HCT116 (cell line): Measurements from ENCODE around the gene SLC46A1. TPM values are rescaled to one million over a fixed set of nuclear protein-coding genes. Genes with fewer than 3 reads are reported as not detected.

Source experiments
- ATAC-seq: fragments of 200-7000 bp; cut with Tn5 transposase; 2 replicates; pipeline ENCODE4 v1.9.1; 2020; ENCODE audit warnings: mild to moderate bottlenecking, moderate library complexity
- BruUV-seq: library from RNA; stranded (reverse); fragments of 400-500 nt; replicated peaks from 2 replicates; lab custom pipeline; 2021; lab: Mats Ljungman, UMichigan
- CTCF ChIA-PET: fragments of 300-600 bp; sonication (Branson Sonifier 250); formaldehyde crosslinking; loops from one replicate; lab custom pipeline; 2021; ENCODE audit warnings: antibody characterized with exemption; lab: Charles Lee
- POLR2A ChIA-PET: fragments of 300-600, 350-600 bp; sonication (Branson Sonifier 250); formaldehyde crosslinking; loops from one replicate; lab custom pipeline; 2021; ENCODE audit warnings: antibody characterized with exemption; lab: Charles Lee
- RAD21 ChIA-PET, 2 experiments: fragments of 300-600 bp; sonication (Branson Sonifier 250); formaldehyde crosslinking; loops; one replicate each; lab custom pipeline; 2023; ENCODE audit warnings: low total read pairs in 2 of 2; ENCODE audit not compliant: uncharacterized antibody in 2 of 2, unreplicated experiment in 2 of 2, low non-redundant PET in 1 of 2; lab: Charles Lee
- DNase-seq: peaks from one replicate; pipeline ENCODE4 v3.0.0-alpha.2; 2010; ENCODE audit warnings: low read depth, low spot score
- H2AFZ ChIP-seq: fragments of 200-600 bp; shearing (Covaris generic), sonication (generic); 2 replicates; pipeline ENCODE4 v1.6.1; 2017; ENCODE audit warnings: low read depth, mixed run types, mixed read lengths, antibody characterized with exemption, low read length; ENCODE audit not compliant: poor library complexity, severe bottlenecking
- H3K27ac ChIP-seq: 2 replicates; pipeline ENCODE4 v1.5.1; 2012; ENCODE audit warnings: low read depth, low read length
- H3K27me3 ChIP-seq: fragments of 200-600 bp; sonication (generic); 2 replicates; pipeline ENCODE4 v1.6.1; 2016; ENCODE audit warnings: mixed run types, low read length, mixed read lengths; ENCODE audit not compliant: insufficient read depth
- H3K36me3 ChIP-seq, 2 experiments: fragments of 200-500 bp in 1 of 2; fragments of 200-600 bp in 1 of 2; sonication (Bioruptor generic) in 1 of 2; sonication (generic) in 1 of 2; 2 replicates each; pipeline versions ENCODE4 v1.5.1 to v1.6.1; 2014 to 2016; ENCODE audit warnings: low read length in 2 of 2, inconsistent platforms in 1 of 2, mixed read lengths in 1 of 2, mixed run types in 1 of 2; ENCODE audit not compliant: insufficient read depth in 2 of 2, control insufficient read depth in 1 of 2
- H3K4me1 ChIP-seq, 2 experiments: fragments of 200-600 bp in 1 of 2; sonication (generic) in 1 of 2; 2 replicates each; pipeline versions ENCODE4 v1.5.1 to v1.6.1; 2012 to 2017; ENCODE audit warnings: low read length in 2 of 2, inconsistent platforms in 1 of 2, mild to moderate bottlenecking in 1 of 2, mixed read lengths in 1 of 2, mixed run types in 1 of 2, moderate library complexity in 1 of 2; ENCODE audit not compliant: insufficient read depth in 2 of 2, control insufficient read depth in 1 of 2
- H3K4me2 ChIP-seq: fragments of 200-600 bp; sonication (generic); 2 replicates; pipeline ENCODE4 v1.6.1; 2017; ENCODE audit warnings: mixed run types, low read length, mixed read lengths
- H3K4me3 ChIP-seq, 2 experiments: fragments of 200-600 bp in 1 of 2; sonication (generic) in 1 of 2; replicated peaks in 1 of 2; 2 replicates each; pipeline ENCODE4 v1.5.1; 2011 to 2016; ENCODE audit warnings: low read length in 2 of 2, control low read depth in 1 of 2, low read depth in 1 of 2, mild to moderate bottlenecking in 1 of 2, mixed read lengths in 1 of 2, mixed run types in 1 of 2
- H3K79me2 ChIP-seq: fragments of 200-600 bp; sonication (generic); 2 replicates; pipeline ENCODE4 v1.6.1; 2017; ENCODE audit warnings: mild to moderate bottlenecking, mixed run types, low read length, moderate library complexity, mixed read lengths; ENCODE audit not compliant: insufficient read depth
- H3K9ac ChIP-seq: fragments of 200-600 bp; sonication (generic); 2 replicates; pipeline ENCODE4 v1.6.1; 2016; ENCODE audit warnings: low read length, mixed read lengths
- H3K9me2 ChIP-seq: fragments of 200-600 bp; sonication (generic), shearing (Covaris generic); 2 replicates; pipeline ENCODE4 v1.6.1; 2017; ENCODE audit warnings: mixed run types, mild to moderate bottlenecking, moderate library complexity; ENCODE audit not compliant: insufficient read depth
- H3K9me3 ChIP-seq, 2 experiments: fragments of 200-500 bp in 1 of 2; fragments of 200-600 bp in 1 of 2; sonication (Bioruptor generic) in 1 of 2; sonication (generic) in 1 of 2; 2 replicates each; pipeline ENCODE4 v1.6.1; 2014 to 2017; ENCODE audit warnings: low read length in 2 of 2, mixed read lengths in 2 of 2, inconsistent platforms in 1 of 2, low read depth in 1 of 2, mild to moderate bottlenecking in 1 of 2, mixed run types in 1 of 2, moderate library complexity in 1 of 2; ENCODE audit not compliant: control insufficient read depth in 1 of 2, insufficient read depth in 1 of 2
- H4K20me1 ChIP-seq: fragments of 200-600 bp; sonication (generic), shearing (Covaris generic); 2 replicates; pipeline ENCODE4 v1.6.1; 2017; ENCODE audit warnings: mixed run types, mild to moderate bottlenecking, moderate library complexity; ENCODE audit not compliant: insufficient read depth
- CBX3 ChIP-seq: IDR thresholded peaks from 2 replicates; pipeline ENCODE4 v1.6.1; 2012; ENCODE audit warnings: low read depth
- CEBPB ChIP-seq: IDR thresholded peaks from 2 replicates; pipeline ENCODE4 v1.6.1; 2012; ENCODE audit warnings: low read depth
- ELF1 ChIP-seq: IDR thresholded peaks from 2 replicates; pipeline ENCODE4 v1.6.1; 2012; ENCODE audit warnings: low read depth, borderline replicate concordance
- EZH2 ChIP-seq: fragments of 200-600 bp; sonication (generic); IDR thresholded peaks from 2 replicates; pipeline ENCODE4 v1.6.1; 2017; ENCODE audit warnings: antibody characterized with exemption, mixed run types
- EZH2phosphoT487 ChIP-seq: fragments of 200-600 bp; IDR thresholded peaks from 2 replicates; pipeline ENCODE4 v1.6.1; 2018; ENCODE audit warnings: antibody characterized with exemption, borderline replicate concordance
- FOSL1 ChIP-seq: IDR thresholded peaks from 2 replicates; pipeline ENCODE4 v1.6.1; 2012; ENCODE audit warnings: low read depth
- JUND ChIP-seq: IDR thresholded peaks from 2 replicates; pipeline ENCODE4 v1.6.1; 2012
- POLR2A ChIP-seq: IDR thresholded peaks from 2 replicates; pipeline ENCODE4 v1.7.0; 2011; ENCODE audit warnings: borderline replicate concordance; ENCODE audit not compliant: insufficient read depth, insufficient read length; ENCODE audit errors: extremely low read depth
- SRF ChIP-seq: IDR thresholded peaks from 2 replicates; pipeline ENCODE4 v1.6.1; 2012; ENCODE audit warnings: low read depth
- YY1 ChIP-seq: IDR thresholded peaks from 2 replicates; pipeline ENCODE4 v1.6.1; 2011; ENCODE audit warnings: low read length, low read depth, moderate library complexity, mild to moderate bottlenecking; ENCODE audit not compliant: insufficient replicate concordance; ENCODE audit errors: extremely low read depth
- ZFX ChIP-seq: fragments of 450-650 bp; IDR thresholded peaks from 2 replicates; pipeline ENCODE4 v1.6.1; 2017
- ZNF274 ChIP-seq: fragments of 200-500 bp; sonication (Bioruptor generic); IDR thresholded peaks from 2 replicates; pipeline ENCODE4 v1.6.1; 2014; ENCODE audit warnings: mild to moderate bottlenecking, low read depth, low read length, inconsistent platforms
- intact Hi-C: fragments of 100-400 bp; cut with micrococcal nuclease; formaldehyde crosslinking; loops from 2 replicates; pipeline ENCODE4 v1.10.0; 2022
- total RNA-seq: library from RNA; stranded (reverse); gene quantifications from one replicate; pipeline ENCODE4 v1.2.1, GENCODE V29; 2021; ENCODE audit not compliant: unreplicated experiment
- TF ChIP-seq, protein P1 (sequence below): IDR thresholded peaks from 2 replicates; pipeline ENCODE4 v1.6.1; 2012
- TF ChIP-seq, protein P2 (sequence below): IDR thresholded peaks from 2 replicates; pipeline ENCODE4 v1.6.1; 2012

The SLC46A1 gene
- total RNA-seq, 1 experiment from 2014 or later = 17.8 TPM

DNA sequence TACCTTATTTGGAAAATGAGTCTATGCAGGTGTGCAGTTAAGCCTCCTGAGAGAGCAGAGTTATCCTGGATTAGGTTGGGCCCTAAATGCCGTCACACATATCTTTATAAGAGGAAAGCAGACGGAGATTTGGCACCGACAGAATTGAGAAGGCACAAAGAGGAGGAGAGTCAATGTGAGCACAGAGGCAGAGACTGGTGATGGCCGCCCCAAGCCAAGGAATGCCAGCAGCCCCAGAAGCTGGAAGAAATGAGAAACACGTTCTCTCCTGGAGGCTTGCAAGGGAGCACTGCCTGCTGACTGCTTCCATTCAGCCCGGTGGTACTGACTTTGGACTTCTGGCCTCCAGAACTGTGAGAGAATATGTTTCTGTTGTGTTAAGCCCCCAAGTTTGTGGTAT lies 3.2 kb downstream of the SLC46A1 start:
- H3K36me3 ChIP-seq = peaks cover 20 to 24% of the 10 kb centered on the region in 2 experiments; a peak in 3 of 4 replicates
- H3K4me1 ChIP-seq = peaks cover 4 to 23% of the 10 kb centered on the region in 2 experiments; a peak in 3 of 4 replicates
- H3K9ac ChIP-seq = no peak overlapping the region
- H3K9me2 ChIP-seq = no peaks in the 10 kb centered on the region
- no peak for DNase-seq
- no peak for ATAC-seq
- H3K9me3 ChIP-seq = no peaks in the 10 kb centered on the region
- no TSS peak for BruUV-seq
- CTCF ChIA-PET = no interaction called here
- H3K79me2 ChIP-seq = peaks cover 12% of the 10 kb centered on the region; the same call in 1 of the 2 replicates
- no peak for TF ChIP-seq CBX3
- TF ChIP-seq, all 23 proteins: peak for 0
- Histone ChIP-seq H4K20me1 (no peaks in the 10 kb centered on the region), H3K4me3 (no peak overlapping the region), H3K27ac (no peak overlapping the region), H3K27me3 (no peaks in the 10 kb centered on the region), H3K4me2 (no peak overlapping the region), H2AFZ (no peak overlapping the region)
- intact Hi-C loops = no loop called here
- RAD21 ChIA-PET = no interaction called here
- POLR2A ChIA-PET = no interaction called here

DNA sequence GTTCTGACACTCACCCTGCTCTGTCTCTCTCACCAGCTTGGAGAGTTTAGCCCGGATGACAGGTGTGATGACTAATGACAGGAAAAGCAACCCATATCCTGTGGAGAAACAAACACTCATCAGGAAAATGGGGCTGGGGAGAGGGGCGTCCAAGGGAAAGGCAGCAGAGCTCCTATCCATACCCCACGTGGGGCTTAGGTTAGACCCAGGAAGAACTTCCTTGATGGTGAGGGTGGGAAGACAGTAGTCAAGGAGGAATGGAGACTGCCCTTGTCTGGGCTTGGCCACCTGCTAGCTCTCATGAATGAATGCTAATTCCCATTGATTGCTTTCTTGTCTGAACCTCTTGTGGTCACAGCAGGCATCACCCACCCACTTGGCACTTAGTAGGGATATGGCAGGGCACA lies 3.8 kb downstream of the SLC46A1 start:
- TF ChIP-seq EZH2 (no peak), EZH2phosphoT487 (no peak), CBX3 (no peak), ELF1 (no peak), POLR2A (no peak), FOSL1 (no peak), YY1 (no peak), JUND (no peak), SRF (no peak), ZNF274 (no peak), ZFX (no peak), CEBPB (no peak)
- TF ChIP-seq, protein P1, sequence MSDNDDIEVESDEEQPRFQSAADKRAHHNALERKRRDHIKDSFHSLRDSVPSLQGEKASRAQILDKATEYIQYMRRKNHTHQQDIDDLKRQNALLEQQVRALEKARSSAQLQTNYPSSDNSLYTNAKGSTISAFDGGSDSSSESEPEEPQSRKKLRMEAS = no peak
- TF ChIP-seq, protein P2, sequence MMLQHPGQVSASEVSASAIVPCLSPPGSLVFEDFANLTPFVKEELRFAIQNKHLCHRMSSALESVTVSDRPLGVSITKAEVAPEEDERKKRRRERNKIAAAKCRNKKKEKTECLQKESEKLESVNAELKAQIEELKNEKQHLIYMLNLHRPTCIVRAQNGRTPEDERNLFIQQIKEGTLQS = no peak
- ChIA-PET CTCF (no interaction called here), RAD21 (no interaction called here), POLR2A (no interaction called here)
- Histone ChIP-seq H3K4me3 (no peak overlapping the region), H3K27me3 (no peaks in the 10 kb centered on the region), H3K4me2 (no peak overlapping the region), H4K20me1 (no peaks in the 10 kb centered on the region), H3K4me1 (peaks cover 4 to 17% of the 10 kb centered on the region in 2 experiments; a peak in 3 of 4 replicates), H3K27ac (no peak overlapping the region), H2AFZ (no peak overlapping the region), H3K9ac (no peak overlapping the region), H3K9me2 (no peaks in the 10 kb centered on the region), H3K36me3 (peaks cover 20 to 24% of the 10 kb centered on the region in 2 experiments; a peak in 3 of 4 replicates), H3K79me2 (peaks cover 12% of the 10 kb centered on the region; the same call in 1 of the 2 replicates), H3K9me3 (no peaks in the 10 kb centered on the region)
- intact Hi-C loops = no loop called here
- no peak for ATAC-seq
- no TSS peak for BruUV-seq
- no peak for DNase-seq
